GM23248 (cell line): ENCODE data around the gene DOK7. TPM values are rescaled to one million over a fixed set of nuclear protein-coding genes. Genes with fewer than 3 reads are reported as not detected.

Experiments
- DNase-seq: peaks from one replicate; pipeline ENCODE4 v3.0.0-alpha.2; 2015
- H2AFZ ChIP-seq: fragments of 200-600 bp; sonication (generic); 2 replicates; pipeline ENCODE4 v1.6.1; 2016; ENCODE audit warnings: antibody characterized with exemption
- H3F3A ChIP-seq: fragments of 200-600 bp; sonication (generic); 2 replicates; pipeline ENCODE4 v1.6.1; 2016; ENCODE audit warnings: mild to moderate bottlenecking, antibody characterized with exemption, mixed run types; ENCODE audit not compliant: insufficient read depth
- H3K27ac ChIP-seq: fragments of 200-600 bp; sonication (generic); 2 replicates; pipeline ENCODE4 v1.5.1; 2016; ENCODE audit warnings: mild to moderate bottlenecking
- H3K27me3 ChIP-seq: fragments of 200-600 bp; sonication (generic); replicated peaks from 2 replicates; pipeline ENCODE4 v1.6.1; 2016; ENCODE audit warnings: mild to moderate bottlenecking; ENCODE audit not compliant: insufficient read depth
- H3K36me3 ChIP-seq: fragments of 200-600 bp; sonication (generic); 2 replicates; pipeline ENCODE4 v1.6.1; 2016; ENCODE audit warnings: low read depth, mild to moderate bottlenecking
- H3K4me1 ChIP-seq: fragments of 200-600 bp; sonication (generic); 2 replicates; pipeline ENCODE4 v1.6.1; 2016; ENCODE audit warnings: mild to moderate bottlenecking; ENCODE audit not compliant: insufficient read depth
- H3K4me2 ChIP-seq: fragments of 200-600 bp; sonication (generic); one replicate; pipeline ENCODE4 v1.6.1; 2016; ENCODE audit warnings: mild to moderate bottlenecking; ENCODE audit not compliant: unreplicated experiment
- H3K4me3 ChIP-seq: fragments of 200-600 bp; sonication (generic); 2 replicates; pipeline ENCODE4 v1.5.1; 2016; ENCODE audit warnings: mild to moderate bottlenecking
- H3K79me2 ChIP-seq: fragments of 200-600 bp; sonication (generic); 2 replicates; pipeline ENCODE4 v1.6.1; 2016; ENCODE audit warnings: mild to moderate bottlenecking; ENCODE audit not compliant: insufficient read depth
- H3K9ac ChIP-seq: fragments of 200-600 bp; sonication (generic); 2 replicates; pipeline ENCODE4 v1.6.1; 2016; ENCODE audit warnings: mild to moderate bottlenecking
- H3K9me2 ChIP-seq: fragments of 200-600 bp; sonication (generic); 2 replicates; pipeline ENCODE4 v1.6.1; 2016; ENCODE audit warnings: mixed run types, mild to moderate bottlenecking, moderate library complexity; ENCODE audit not compliant: insufficient read depth
- H3K9me3 ChIP-seq: fragments of 200-600 bp; sonication (generic); one replicate; pipeline ENCODE4 v1.6.1; 2017; ENCODE audit warnings: low read depth
- H4K20me1 ChIP-seq: fragments of 200-600 bp; sonication (generic); 2 replicates; pipeline ENCODE4 v1.6.0; 2016; ENCODE audit not compliant: insufficient read depth
- EZH2 ChIP-seq: fragments of 200-600 bp; sonication (generic); IDR thresholded peaks from 2 replicates; pipeline ENCODE4 v1.6.1; 2018; ENCODE audit warnings: antibody characterized with exemption, mild to moderate bottlenecking; ENCODE audit not compliant: insufficient read depth, poor library complexity, severe bottlenecking
- EZH2phosphoT487 ChIP-seq: fragments of 200-600 bp; sonication (generic); IDR thresholded peaks from 2 replicates; pipeline ENCODE4 v1.6.1; 2018; ENCODE audit warnings: antibody characterized with exemption, moderate library complexity, mild to moderate bottlenecking, low read depth; ENCODE audit not compliant: insufficient read depth
- WGBS, 2 experiments: methylation state at CpG; one replicate each; pipeline ENCODE4 v1.1.6; 2015 to 2017; ENCODE audit warnings: low lambda C conversion rate in 2 of 2, low coverage in 1 of 2; ENCODE audit errors: missing lambda C conversion rate in 2 of 2; 5-methylcytosine and 5-hydroxymethylcytosine counted together
- in situ Hi-C: fragments of 300-500 bp; cut with MboI; formaldehyde crosslinking; loops from 2 replicates; pipeline ENCODE4 v1.15.0; 2020
- polyA plus RNA-seq: library from polyadenylated mRNA; unstranded; fragments of >200 nt; fragmentation: Nextera tagmentation; extraction: Ambion mirVana; gene quantifications from 2 replicates; pipeline ENCODE4 v1.2.1, GENCODE V29; 2016
- total RNA-seq: library from RNA; depleted of rRNA; stranded (reverse); fragments of >200 nt; shearing (Covaris generic); gene quantifications from 2 replicates; pipeline ENCODE4 v1.2.3, GENCODE V29; 2014

Gene DOK7
- total and polyA plus RNA-seq, 2 experiments from 2014 or later: not detected

DNA sequence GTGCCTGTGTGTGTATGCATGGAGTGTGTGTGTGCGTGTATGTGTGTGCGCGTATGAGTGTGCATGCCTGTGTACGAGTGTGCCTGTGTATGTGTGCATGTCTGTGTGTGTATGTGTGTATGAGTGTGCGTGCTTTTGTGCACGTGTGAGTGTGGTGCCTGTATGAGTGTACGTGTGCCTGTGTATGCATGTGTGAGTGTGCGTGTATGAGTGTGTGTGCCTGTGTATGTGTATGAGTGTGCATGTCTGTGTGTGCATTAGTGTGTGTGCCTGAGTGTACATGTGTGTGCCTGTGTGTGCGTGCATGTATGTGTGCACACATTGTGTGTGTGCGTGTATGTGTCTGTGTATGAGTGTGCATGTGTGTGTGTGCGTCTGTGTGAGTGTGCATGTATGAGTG lies 5.7 kb downstream of the DOK7 start:
- H3K4me3 ChIP-seq: no peak overlapping the region
- in situ Hi-C loops: no loop called here
- H3K27ac ChIP-seq: no peak overlapping the region
- no peak overlapping the region for H3K4me2 ChIP-seq
- DNase-seq: no peak
- 86 to 91% methylated on average over 11 of the region's 11 CpGs for WGBS, 2 experiments
- H3K9ac ChIP-seq: no peak overlapping the region
- TF ChIP-seq EZH2phosphoT487: no peak
- no peak for TF ChIP-seq EZH2
- no peaks in the 10 kb centered on the region for H4K20me1 ChIP-seq
- no peaks in the 10 kb centered on the region for H3F3A ChIP-seq
- no peaks in the 10 kb centered on the region for H3K79me2 ChIP-seq
- no peaks in the 10 kb centered on the region for H3K36me3 ChIP-seq
- H3K9me2 ChIP-seq: no peaks in the 10 kb centered on the region
- H3K9me3 ChIP-seq: no peaks in the 10 kb centered on the region
- no peaks in the 10 kb centered on the region; the same call in 1 of the 2 replicates for H3K27me3 ChIP-seq
- H2AFZ ChIP-seq: no peak overlapping the region
- no peaks in the 10 kb centered on the region for H3K4me1 ChIP-seq

DNA sequence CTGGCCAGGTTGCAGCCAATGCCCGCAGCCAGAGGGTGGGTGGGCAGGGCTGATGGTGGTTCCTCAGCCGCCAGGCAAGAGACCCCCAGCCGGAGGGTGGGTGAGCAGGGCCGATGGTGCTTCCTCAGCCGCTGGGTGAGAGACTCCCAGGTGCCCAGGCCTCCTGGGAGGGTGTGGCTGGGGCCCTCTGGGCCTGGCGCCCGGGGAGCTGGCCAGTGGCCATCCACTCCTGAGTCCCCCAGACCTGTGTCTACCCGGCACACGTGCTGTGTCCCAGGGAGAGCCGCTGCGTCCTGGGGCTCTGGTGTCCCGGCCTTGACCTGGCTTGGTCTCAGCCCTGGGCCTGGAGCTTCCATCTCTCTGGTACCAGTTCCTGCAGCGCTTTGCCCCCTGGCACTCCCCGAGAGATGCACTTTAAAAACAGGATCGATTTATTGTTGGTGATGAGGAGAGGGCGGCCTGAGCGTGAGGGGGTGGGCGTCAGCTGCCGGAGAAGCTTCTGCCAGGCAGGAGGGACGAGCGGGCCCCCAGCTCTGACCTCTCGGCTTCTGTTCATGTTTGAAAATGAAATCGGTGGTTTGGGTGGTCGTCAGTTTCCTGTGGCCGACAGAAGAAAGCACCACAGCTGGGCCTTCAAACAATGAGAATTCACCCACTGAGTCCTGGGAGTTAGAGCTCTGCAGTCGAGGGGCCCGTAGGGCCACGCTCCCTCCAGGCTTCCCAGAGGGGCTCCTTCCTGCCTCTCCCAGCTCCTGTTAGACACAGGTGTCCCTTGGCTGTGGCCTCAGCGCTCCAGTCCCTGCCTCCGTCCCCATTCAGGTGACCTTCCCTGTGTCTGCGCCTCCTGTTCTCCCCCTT lies 6.5 kb downstream of the DOK7 start:
- Histone ChIP-seq H3K9me2 (no peaks in the 10 kb centered on the region), H3K36me3 (no peaks in the 10 kb centered on the region), H3K9me3 (no peaks in the 10 kb centered on the region), H3K4me2 (no peak overlapping the region), H3F3A (no peaks in the 10 kb centered on the region), H3K4me3 (no peak overlapping the region), H3K27ac (no peak overlapping the region), H3K4me1 (no peaks in the 10 kb centered on the region), H4K20me1 (no peaks in the 10 kb centered on the region), H2AFZ (no peak overlapping the region), H3K9ac (no peak overlapping the region), H3K27me3 (no peaks in the 10 kb centered on the region; the same call in none of the 2 replicates), H3K79me2 (no peaks in the 10 kb centered on the region)
- DNase-seq: no peak
- WGBS, 2 experiments: 76 to 84% methylated on average over 27 to 29 of the region's 31 CpGs
- TF ChIP-seq EZH2 (no peak), EZH2phosphoT487 (no peak)
- in situ Hi-C loops: no loop called here

DNA sequence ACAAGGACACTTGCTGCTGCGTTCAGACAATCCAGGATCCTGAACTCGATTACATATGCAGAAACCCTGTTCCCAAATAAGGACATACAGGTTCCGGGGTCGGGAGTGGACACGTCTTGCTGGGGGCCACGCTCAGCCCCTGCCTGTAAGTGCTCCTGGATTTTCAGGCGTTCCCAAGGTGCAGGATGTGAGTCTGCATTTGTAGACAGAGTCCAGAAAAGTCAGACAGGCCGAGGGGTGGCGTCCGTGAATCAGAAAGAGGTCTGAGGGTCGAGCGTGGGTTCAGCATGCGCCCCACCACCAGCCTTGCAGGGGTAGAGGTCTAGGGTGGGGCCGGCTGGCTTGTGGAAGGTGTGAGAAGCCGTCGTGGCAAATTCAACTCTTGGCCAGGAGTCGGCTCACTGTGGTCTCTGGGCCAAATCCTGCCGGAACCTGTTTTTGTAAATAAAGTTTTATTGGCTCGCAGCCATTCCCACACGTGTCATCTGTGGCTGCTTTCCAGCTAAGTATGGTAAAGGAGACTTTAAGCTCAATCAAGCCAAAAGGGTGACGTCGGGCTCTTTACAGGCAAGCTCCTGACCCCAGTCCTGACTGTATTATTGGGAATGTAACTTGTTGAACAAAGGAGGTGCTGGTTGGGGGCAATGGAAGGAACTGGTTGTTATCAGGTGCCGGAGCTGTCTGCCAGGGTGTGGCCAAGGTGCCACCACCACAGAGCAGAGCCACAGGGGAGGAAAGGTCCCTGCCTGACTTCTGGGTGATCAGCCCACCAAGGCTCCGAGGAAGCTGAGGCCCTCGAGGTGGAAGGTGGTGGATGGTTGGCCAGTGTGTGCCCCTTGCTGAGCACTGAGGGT lies 7.4 kb downstream of the DOK7 start:
- no peaks in the 10 kb centered on the region for H4K20me1 ChIP-seq
- no peaks in the 10 kb centered on the region for H3K36me3 ChIP-seq
- in situ Hi-C loops: no loop called here
- H3K4me2 ChIP-seq: no peak overlapping the region
- H3K27ac ChIP-seq: no peak overlapping the region
- no peaks in the 10 kb centered on the region for H3K79me2 ChIP-seq
- H3K9me3 ChIP-seq: no peaks in the 10 kb centered on the region
- no peaks in the 10 kb centered on the region for H3F3A ChIP-seq
- H3K9me2 ChIP-seq: no peaks in the 10 kb centered on the region
- no peaks in the 10 kb centered on the region for H3K4me1 ChIP-seq
- TF ChIP-seq EZH2phosphoT487: no peak
- no peak for TF ChIP-seq EZH2
- no peak overlapping the region for H2AFZ ChIP-seq
- no peak overlapping the region for H3K9ac ChIP-seq
- peak; percentile 47 for DNase-seq
- WGBS, 2 experiments: 59 to 68% methylated on average over 25 of the region's 25 CpGs
- no peaks in the 10 kb centered on the region; the same call in none of the 2 replicates for H3K27me3 ChIP-seq
- H3K4me3 ChIP-seq: no peak overlapping the region

DNA sequence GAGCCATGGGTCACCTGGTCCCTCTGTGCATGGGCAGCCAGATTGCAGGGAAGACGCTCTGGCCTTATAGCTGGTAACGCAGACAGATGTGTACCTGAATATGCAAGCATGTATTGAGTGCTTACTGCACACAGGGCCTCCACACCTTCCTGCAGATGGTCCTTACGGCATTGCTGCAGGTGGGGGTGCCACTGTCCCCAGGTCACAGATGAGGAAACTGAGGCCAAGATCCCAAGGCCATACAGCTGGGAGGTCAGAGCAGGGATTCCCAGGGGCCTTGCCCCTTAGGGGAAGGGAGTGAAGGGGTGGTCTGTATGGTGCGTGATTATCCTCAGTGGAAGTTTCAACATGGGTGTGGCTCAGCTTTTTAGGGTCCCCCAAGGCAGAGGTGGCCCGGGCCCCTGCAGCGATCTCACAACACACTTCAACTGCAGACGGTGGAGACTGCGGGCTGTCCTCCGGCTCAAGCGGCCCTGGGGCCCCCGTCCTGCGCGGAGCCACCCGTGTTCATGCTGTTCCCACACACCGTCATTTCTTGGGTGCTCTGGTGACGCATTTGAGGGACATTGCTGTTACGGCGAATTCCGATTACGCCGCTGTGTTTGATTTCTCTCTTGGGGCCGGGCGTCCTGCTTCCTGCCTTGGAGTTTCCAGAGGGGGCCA lies 8.1 kb downstream of the DOK7 start:
- no peaks in the 10 kb centered on the region for H3K36me3 ChIP-seq
- H3F3A ChIP-seq: no peaks in the 10 kb centered on the region
- no peaks in the 10 kb centered on the region for H3K4me1 ChIP-seq
- H3K4me3 ChIP-seq: no peak overlapping the region
- H4K20me1 ChIP-seq: no peaks in the 10 kb centered on the region
- H3K4me2 ChIP-seq: no peak overlapping the region
- TF ChIP-seq EZH2phosphoT487 (no peak), EZH2 (no peak)
- no peak overlapping the region for H3K9ac ChIP-seq
- no peaks in the 10 kb centered on the region for H3K79me2 ChIP-seq
- H3K27ac ChIP-seq: no peak overlapping the region
- no peaks in the 10 kb centered on the region for H3K9me3 ChIP-seq
- in situ Hi-C loops: no loop called here
- H2AFZ ChIP-seq: no peak overlapping the region
- no peak for DNase-seq
- 77 to 78% methylated on average over 23 of the region's 23 CpGs for WGBS, 2 experiments
- H3K9me2 ChIP-seq: no peaks in the 10 kb centered on the region
- H3K27me3 ChIP-seq: no peaks in the 10 kb centered on the region; the same call in none of the 2 replicates
